CD4-positive, alpha-beta T cell treated with Interleukin-4 for 4 hours (primary cell): Measurements from ENCODE around the gene MAP2K5.

Source experiments
- DNase-seq: peaks from one replicate; pipeline ENCODE4 v3.0.0-alpha.2; 2020

Gene MAP2K5

DNA sequence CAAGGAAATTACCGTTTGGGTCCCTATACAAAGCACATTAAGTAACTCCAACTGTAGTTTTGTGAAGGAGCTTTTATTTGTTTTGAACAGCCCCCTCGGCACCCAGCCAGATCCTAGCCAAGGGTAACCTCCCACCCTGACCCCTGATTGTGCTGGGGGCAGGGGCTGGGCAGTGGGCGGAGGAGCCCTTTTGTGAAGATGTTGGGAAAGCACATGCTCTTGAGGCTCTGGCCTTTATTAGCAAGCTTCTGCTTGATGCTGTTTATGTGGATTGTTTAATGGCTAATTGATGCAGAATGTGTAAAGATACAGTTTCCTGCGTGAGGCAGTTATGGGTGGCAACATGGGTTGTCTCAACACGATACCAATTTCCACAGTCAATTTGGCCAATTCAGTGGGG, 136.5 kb downstream of the MAP2K5 start:
- no peak for DNase-seq

DNA sequence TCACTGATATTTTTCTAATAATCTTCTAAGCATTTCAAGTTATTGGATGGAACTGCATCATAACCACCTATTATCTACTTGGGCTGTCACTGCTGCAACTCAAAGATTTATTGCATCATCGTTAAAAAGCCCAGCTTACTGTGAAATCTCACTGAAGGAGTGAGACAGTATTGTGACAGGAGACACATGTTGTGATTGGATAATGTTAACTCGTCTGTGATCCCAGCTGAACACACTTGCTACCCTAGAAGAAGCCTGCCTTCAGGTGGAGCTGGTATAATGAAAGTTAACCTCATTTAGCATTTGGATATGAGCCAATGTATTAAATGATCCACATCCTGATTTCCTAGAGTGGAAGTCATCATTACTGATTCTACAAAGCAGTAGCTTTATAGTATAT, 138.1 kb downstream of the MAP2K5 start:
- DNase-seq, result no peak

DNA sequence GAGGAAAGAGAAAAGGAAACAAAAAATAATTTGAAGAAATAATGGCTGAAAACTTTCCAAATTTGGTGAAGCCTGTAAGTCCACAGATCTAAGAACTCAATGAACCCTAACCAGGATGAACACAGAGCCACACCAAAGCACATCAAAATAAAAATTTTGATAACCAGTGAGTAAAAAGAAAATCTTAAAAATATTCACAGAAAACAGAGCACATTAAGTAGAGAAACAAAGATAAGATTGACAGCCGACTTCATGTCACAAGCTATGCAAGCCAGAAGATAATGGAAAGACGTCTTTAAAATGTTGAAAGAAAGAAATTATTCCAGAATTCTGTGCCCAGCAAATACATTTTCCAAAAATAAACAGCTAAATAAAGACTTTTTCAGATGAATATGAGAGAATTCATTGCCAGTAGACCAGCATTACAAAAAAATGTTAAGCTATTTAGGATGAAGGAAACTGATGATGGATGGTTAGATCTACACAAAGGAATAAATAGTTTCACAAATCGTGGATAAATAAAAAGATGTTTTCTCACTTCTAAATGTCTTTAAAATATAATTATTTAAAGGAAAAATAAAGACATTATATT, 142.6 kb downstream of the MAP2K5 start:
- no peak for DNase-seq

DNA sequence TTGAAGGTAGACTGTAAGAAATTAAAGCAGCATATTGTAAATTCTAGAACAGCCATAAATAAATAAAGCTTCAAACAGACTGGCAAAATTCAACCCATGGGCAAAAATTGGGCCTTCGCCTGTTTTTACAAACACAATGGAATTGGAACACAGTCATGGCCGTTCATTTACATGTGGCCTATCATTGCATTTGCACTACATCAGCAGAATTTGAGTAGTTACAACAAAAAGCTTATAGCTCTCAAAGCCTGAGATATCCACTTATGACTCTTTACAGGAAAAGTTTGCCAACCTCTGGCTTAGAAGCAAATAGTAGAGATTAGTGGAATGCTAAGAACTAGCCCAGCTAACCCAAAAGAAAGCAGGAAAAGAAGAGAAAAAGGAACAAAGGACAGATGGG, 143.2 kb downstream of the MAP2K5 start:
- no peak for DNase-seq

DNA sequence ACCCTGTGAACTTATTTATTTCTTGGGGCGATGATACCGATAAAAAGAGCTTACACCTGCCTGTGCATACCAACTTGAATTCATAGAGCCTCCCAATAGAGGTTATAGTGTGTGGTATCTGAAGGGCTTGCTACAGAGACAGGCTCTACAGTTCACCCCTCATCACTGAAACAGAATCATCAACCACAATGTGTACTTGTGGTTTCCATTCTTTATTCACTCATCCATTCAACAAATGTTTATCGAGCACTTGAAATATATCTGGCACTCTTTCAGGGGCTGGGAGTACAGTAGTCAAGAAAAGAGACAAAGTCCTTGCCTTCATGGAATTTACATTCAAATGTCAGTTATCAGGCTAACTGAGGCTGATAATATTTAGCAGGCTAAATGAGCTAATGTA, 148.4 kb downstream of the MAP2K5 start:
- no peak for DNase-seq

DNA sequence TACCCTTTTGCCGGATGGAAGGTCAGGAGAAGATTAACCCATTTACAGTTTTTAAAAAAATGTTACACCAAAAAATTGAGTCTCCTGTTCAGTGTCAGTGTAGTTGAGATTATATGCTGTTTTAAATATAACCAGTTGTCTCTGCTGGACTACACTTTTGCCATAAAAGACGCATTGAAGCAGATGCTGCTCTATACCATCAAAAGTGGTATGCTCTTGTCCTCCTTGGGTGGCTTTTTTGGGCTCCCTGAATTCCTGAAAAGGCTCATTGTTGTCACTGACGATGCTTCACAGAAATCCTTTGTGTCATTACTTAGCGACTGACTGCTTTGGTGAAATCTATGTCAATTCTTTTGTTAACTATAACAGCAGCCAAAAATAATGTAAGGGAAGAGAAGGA, 148.9 kb downstream of the MAP2K5 start:
- no peak for DNase-seq

DNA sequence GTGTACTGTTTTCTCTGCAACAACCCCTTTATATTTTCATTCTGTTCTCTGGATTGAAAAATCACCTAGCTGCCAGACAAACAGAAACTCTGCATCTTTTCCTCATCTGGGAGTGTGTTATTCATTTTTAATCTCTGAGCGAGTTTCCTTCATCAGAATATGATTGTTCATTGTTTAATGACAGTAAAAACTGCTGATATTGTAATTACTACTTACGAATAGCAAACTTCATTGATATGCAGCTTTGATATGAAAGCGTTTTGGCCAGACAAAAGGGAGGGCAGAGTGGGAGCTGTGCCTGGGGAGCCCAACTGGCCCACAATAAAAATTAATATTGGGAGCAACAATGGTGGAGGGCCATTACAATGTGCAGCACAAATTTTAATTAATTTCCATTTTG, 150.1 kb downstream of the MAP2K5 start:
- DNase-seq, result no peak

DNA sequence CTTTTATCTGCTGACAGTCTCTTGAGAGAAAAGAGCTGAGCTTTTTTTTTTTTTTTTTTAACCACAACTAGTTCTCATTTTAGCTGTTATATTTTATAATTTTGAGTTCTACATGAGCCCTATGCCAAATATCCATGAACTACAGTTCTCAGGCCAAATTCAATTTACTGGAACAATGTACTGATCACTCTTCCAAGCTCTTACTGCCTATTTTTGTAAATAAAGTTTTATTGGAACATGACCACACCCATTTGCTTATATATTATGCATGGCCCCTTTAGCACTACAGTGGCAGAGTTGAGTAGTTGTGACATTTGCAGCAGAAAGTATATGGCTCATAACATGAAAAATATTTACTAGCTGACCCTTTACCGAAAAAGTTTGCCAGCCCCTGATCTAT, 153.6 kb downstream of the MAP2K5 start:
- DNase-seq, result no peak

DNA sequence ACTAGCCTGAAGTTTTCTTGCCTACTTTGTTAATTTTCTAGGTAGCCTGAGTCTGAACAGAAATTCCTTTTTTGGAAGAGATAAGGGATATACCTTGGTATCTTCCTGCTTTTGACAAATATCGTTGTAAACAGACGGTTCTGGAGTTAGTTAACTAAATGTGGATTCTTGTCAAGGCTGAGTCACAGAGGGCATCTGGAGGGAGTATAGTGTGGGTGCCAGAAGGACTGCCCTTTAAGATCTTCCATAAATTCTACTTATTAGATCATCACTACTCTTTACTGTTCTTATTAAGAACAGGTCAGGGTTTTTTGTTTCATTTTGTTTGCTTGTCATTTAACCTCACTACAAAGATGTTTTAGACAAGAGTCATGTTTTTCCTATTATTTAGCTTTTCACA, 157.5 kb downstream of the MAP2K5 start:
- no peak for DNase-seq

DNA sequence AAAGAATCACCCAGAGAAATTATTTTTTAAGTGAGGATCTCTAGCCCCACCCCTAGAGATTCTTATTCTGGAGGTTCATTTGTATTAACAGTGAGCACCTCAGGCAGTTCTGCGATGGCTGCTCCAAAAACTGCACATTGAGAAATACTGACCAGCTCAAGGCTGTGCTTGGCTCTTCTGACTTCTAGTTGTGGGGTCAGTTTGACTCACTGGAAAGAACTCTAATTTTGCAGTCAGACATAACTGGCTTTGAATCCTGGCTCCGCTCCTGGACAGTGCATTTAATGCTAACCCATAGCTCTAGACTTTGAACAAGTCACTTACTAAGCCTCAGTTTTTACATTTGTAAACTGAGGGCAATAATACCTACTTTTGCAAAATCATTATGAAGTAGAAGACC, 159.2 kb downstream of the MAP2K5 start:
- no peak for DNase-seq

DNA sequence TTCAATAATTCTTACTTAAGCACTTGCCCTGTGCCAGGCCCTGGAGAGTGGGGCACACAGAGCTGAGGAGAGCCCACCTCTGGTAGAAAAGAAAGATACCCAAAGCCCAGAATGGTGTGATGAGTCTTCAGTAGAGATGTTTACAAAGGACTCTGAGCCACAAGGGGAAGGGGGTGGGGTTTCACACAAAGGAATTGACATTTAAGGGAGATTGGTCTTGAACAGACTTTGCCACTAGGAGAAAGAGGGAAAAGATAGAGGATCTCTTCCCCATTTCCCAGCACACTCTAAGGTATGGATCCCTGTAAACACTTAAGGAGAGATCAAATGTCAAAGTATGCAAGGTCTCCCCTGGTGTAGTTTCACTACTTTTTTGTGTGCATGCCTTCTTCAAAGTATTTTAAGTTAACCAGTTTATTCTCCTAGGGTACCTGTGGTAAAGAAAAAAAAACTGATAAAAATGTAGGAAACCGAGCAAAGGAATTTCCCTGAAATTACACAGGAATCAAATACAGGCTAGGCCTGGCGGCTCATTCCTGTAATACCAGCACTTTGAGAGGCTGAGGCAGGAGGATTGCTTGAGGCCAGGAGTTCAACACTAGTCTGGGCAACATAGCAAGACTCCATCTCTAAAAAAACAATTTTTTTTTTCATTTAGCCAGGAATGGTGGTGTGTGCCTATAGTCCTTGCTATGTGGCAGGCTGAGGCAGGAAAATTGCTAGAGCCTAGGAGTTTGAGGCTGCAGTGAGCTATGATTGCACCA, 165.2 kb downstream of the MAP2K5 start:
- DNase-seq, result no peak

DNA sequence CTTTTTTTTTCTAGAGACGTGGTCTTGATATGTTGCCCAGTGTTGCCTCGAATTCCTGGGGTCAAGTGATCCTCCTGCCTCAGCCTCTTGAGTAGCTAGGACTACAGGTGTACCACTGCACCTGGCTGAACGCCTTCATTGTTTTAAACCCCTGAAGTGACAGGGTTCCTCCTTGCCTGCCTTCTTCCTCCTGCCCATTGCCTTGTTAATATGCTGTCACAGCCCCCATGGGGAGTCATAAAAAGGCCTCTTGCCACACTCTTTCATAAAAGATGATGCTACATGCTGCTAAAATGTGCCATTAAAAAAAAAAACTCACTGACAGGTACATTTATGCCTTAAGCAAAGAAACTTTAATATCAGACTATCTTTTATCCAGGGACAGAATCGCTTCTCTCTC, 166.0 kb downstream of the MAP2K5 start:
- no peak for DNase-seq

DNA sequence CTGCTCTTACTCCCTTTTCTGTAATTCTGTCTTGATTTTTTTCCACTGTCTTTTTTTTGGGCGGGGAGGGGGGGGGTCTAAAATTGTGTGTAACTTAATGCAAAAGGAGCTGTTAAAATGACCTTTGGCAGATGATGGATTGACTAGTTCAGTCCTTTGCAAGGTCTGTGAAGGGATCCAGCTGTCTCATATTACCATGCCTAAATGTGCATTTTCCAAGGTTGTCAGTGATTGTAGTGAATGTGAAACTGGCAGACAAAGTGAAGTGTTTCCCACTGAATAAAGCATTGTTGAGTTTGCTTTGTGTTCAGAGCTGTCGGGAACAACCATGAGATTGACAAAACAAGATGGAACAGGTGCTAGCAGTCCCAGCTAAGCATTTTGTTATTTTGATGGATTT, 172.7 kb downstream of the MAP2K5 start:
- DNase-seq, result no peak

DNA sequence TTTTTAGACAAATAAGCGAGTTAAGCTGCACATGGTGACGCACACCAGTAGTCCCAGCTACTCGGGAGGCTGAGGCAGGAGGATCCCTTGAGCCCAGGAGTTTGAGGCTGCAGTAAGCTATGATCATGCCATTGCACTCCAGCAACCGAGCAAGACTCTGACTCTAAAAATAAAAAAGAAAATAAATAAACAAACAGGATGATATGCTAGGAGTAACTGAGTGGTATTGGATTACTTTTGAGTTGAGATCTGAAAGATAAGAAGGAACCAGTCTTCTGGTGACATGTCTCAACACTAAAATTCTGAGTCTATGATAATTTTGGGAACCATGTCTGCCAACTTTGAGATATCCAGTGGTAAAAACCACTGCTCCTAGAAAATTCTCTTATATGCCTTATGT, 173.7 kb downstream of the MAP2K5 start:
- DNase-seq, result no peak

DNA sequence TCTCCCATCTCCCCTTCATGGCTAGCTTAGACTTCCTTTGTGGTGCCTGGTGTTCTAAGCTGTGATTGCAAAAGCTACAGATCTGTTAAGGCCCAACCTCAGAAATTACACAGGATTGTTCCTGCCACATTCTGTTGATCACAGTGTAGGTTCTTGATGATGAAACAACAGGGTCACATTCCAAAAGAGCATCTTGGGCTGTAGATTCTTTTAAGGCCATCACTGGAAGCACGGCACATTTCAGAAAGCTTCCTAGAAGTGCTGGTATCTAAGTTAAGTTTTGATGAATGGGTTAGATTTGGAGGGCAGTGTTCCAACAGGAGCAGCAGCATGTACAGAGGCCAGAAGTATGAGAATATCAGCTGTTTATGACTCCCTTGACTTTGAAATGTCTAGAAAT, 175.3 kb downstream of the MAP2K5 start:
- no peak for DNase-seq

DNA sequence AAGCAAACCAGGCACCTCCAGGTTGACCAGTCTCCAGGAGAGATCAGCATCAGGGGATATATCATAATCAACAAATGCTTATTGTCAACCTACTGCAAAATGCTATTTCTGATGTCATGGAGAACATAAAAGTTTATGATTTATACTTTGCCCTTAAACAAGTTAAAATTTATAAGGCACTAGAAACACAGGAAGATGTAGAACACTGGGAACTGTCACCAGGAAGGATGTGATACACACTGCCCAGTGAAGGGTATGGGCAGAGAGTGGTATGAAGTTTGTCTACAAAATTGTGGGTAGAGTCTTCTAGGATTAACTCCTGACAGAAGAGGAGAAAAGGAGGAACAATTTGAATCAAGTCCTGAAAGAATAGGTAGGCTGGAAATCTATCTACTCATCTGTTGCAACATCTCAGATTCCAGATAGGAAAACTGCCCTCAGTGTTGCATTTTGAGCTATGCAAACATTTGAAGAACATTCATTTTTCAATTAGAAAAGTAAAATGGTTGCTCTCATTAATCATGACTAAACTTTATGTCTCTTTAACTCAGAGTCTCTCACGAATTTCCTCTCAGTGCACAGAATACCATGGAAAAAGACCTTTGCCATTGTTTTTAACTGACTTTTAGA, 176.9 kb downstream of the MAP2K5 start:
- DNase-seq, result no peak

DNA sequence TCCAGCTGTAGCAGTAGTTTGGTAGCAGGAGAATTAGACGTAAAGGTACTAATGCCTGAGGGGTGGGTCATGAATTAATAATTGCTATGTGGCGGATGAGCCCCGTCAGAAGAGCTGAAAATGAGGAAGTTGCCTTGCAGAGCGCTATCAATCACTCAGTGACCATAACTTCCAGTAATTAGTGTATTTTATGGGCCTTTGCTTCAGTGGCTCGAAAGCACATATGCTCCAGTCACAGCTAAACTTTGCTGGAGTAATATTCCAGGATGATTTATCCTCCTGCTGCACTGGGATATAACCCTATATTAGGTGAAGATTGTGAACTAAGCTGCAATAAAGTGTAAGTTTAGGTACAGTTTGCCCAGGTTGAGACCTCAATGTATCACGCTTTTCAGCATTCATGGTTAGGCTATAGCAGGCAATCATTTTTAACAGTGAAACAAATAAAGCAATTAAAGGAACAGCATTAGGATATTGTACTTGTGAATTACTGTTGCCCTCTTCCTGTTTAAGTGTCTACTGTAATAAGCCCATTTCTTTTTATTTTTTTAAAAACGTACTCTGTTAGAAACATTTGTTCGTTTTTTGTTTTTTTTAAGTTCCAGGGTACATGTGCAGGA, 178.2 kb downstream of the MAP2K5 start:
- DNase-seq, result no peak

DNA sequence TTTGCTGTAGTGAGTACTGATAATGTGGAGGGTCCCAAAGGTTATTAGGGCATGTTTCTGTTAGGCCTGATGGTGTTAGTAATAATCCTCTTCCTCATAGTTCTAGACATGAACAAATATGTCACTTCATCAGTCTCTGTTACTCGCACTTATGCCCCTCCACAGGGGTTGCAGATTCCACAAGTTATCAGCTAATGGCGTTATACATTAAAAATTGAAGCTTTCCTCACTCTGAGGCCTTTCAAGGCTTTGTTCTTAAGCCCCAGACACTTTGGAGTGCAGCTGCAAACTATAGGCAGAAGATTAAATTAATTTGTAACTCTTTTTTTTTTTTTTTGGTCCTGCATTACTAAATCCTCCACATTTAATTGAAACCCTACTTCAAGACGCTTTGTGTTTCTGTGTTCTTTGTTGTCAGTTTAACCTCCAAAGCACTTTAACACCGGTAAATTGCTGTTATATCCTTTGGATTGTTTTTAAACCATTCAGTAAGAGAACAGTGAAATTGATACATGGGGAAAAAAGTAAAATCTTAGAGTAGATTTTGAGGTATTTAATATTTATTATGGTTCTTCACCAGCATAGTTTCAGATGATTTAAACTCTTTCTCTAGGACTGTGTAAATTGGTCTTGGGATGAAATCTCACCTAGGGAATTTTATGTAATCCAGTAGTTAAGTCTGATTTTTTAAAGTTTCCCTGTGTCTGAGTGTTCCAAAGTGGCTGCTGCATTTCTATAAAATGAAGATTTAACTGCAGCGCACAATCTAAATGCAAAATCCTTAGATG, 179.7 kb downstream of the MAP2K5 start:
- no peak for DNase-seq

DNA sequence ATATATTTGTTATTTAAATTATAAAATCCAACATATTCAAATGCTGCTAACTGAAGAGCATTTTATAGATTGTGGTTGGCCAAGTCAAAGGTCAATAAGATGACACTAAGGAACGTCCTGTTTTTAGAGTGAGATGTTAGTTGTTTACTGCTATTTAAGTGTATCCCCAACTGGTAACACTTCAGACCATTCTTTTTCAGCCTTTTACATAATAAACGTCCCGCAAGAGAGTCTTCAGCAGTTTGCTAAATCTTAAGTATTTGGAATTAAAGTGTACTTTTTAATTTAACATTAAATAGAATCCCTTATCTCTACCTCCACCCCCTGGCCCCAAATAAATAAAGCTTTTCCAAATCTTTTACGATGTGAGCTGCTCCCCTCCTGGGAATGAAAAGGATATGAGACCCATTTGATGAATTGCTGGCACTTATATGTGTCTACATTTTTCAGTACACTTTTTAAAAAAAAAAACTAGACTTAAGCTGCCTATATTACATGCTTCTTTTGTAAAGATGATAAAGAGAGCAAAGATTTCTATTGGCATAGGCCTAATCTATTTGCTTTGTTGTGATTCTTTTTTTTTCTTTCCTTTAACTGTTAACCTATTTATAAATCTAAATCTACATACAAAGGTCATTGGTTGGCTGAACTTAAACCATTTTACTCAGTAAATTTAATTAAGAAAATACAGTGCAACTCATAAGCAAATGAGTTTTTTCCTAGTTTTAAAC, 181.0 kb downstream of the MAP2K5 start:
- no peak for DNase-seq

DNA sequence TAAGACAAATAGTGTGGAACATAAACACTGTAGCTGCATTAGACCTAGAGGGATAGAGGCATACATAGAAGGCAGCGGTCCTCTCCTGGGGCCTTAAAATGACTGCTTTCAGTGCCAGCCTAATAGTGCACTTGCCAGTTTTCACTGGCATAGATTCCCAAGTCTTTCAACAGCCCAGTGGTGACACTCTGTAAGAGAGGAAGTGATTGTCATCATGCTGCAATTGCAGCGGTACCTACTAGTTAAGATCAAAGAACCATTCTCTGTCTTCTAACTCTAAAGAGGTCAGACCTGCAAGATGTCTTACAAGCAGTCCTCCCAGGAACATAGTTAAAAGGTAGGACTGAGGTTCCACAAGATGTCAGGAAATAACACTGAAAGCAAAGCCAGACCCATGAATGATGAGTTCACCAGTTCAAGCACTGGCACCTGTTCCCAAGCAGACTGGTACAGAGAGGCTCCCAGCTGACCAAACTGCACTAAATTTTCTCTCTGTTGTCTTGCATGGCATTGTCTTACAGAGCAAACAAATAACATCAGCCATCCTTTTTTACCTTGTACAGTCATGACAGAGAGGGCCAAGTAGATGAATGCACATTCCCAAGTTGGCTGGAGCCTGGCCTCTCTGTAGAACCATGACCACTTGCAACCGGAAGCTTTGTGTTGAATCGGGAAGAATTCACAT, 182.3 kb downstream of the MAP2K5 start:
- DNase-seq, result no peak

DNA sequence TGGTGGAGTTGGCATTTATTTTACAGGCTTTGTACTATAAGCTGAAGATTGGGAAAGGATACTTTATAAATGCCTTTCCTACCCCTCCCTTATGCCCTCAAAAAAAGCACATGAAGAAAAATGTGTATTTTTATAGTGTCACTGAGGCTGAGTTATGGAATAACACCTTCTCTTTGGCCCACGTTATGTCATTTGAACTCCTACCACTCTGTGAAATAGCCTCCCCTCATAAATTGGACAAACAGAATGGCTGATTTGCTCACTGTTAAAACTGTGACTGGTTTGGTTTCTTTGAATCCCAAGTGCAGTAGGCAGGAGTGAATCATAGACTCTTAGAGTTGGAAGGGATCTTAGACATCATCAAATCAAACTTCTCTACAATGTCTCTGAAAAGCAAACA, 187.6 kb downstream of the MAP2K5 start:
- no peak for DNase-seq
